NT2/D1 (cell line): ENCODE measurements around the gene PEBP1.

Source experiments
- SUZ12 ChIP-seq: IDR thresholded peaks from 2 replicates; pipeline ENCODE4 v1.6.1; 2011; ENCODE audit not compliant: insufficient read length, insufficient read depth; ENCODE audit errors: extremely low read depth
- YY1 ChIP-seq: IDR thresholded peaks from 2 replicates; pipeline ENCODE4 v1.6.1; 2011; ENCODE audit not compliant: insufficient read length, insufficient read depth
- ZNF274 ChIP-seq: IDR thresholded peaks from 2 replicates; pipeline ENCODE4 v1.6.1; 2011; ENCODE audit warnings: mild to moderate bottlenecking, low read depth, low read length

- TF ChIP-seq SUZ12 (no peak), ZNF274 (no peak), YY1 (no peak)
Measured at GRCh38 chr12:118145798-118146156, 9.9 kb downstream of the PEBP1 start.
